PC-9 (cell line): ENCODE results near the gene HOXA1.

Source experiments
- CTCF ChIP-seq: fragments of 200-600 bp; sonication (generic); conservative IDR thresholded peaks from 2 replicates; pipeline ENCODE4 v1.6.1; 2017; ENCODE audit warnings: mixed run types, antibody characterized with exemption, mild to moderate bottlenecking, moderate library complexity
- EZH2 ChIP-seq: fragments of 200-600 bp; sonication (generic); IDR thresholded peaks from 2 replicates; pipeline ENCODE4 v1.8.0; 2017; ENCODE audit warnings: antibody characterized with exemption, low read depth

GRCh38 chr7:27082171-27082570 is 13.6 kb downstream of the HOXA1 start:
- TF ChIP-seq CTCF (no peak), EZH2 (no peak)
